Left kidney (tissue), 2 donors: ENCODE data around the gene P3H4. TPM values are rescaled to one million over a fixed set of nuclear protein-coding genes. Genes with fewer than 3 reads are reported as not detected.
"Not testable (repeated sequence)": the region's sequence is repeated elsewhere in the genome, so short reads cannot be mapped to it uniquely, and the experiment has no call there.

Source experiments
- DNase-seq: peaks from one replicate; pipeline ENCODE4 v3.0.0-alpha.2; 2013
- polyA plus RNA-seq: library from polyadenylated mRNA; unstranded; fragments of 120-200 nt; gene quantifications from one replicate; pipeline ENCODE4 v1.2.1, GENCODE V29; 2013; ENCODE audit not compliant: insufficient read length

Gene P3H4
- polyA plus RNA-seq, 1 donor, result 37.8 TPM

DNA sequence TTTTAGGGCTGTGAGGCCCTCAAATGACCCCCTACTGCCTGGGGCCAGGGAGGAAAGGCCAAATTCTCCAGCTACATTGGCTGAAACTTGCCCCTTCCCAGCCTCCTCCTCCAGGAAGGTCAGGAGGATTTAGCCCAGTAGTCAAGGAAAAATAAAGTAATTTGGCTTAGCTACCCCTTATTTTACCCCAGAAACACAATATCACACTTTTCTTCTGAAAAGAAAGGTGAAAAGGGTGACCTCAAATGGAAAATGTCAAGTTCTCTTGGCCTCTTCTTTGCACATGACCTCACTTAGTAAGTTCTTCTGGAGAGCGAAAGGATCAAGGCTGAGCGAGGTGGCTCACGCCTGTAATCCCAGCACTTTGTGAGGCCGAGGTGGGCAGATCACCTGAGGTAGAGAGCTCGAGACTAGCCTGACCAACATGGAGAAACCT, 17.2 kb downstream of the P3H4 start:
- no peak for DNase-seq

DNA sequence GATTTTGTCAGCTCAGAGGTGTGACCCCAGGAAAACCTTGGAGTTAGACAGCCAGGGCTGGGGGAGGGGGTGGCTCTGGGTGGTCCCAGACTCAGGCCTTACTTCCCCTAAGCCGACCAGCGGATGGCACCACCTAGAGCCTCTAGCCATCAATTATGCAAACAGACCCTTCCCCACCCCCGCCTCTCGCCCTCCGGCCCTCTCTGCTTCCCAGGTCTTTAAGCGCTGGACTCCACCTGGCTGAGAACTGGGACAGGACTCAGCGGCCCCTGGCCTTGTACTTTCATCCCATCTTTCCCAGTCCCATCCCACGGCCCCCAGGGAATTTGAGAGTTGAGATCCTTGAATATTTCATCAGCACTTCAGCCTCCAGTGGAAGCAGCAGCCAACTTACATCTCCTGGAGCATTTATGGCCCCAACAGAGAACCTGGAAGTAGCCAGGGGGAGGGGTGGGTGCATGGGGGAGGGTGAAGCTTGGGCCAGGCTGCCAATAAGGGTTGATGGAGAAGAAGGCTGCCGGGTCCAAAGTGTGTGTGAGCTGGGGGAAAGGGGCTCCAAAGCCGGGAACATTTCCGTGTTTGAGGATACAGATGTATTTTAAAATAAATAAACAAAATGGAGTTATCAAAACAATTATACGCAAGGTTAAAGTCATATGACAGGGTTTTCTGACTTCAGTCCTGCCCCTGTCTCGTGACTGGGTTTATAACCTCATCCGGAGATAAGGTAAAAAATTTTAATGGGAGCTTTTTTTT, 17.8 kb downstream of the P3H4 start:
- DNase-seq, result no peak

DNA sequence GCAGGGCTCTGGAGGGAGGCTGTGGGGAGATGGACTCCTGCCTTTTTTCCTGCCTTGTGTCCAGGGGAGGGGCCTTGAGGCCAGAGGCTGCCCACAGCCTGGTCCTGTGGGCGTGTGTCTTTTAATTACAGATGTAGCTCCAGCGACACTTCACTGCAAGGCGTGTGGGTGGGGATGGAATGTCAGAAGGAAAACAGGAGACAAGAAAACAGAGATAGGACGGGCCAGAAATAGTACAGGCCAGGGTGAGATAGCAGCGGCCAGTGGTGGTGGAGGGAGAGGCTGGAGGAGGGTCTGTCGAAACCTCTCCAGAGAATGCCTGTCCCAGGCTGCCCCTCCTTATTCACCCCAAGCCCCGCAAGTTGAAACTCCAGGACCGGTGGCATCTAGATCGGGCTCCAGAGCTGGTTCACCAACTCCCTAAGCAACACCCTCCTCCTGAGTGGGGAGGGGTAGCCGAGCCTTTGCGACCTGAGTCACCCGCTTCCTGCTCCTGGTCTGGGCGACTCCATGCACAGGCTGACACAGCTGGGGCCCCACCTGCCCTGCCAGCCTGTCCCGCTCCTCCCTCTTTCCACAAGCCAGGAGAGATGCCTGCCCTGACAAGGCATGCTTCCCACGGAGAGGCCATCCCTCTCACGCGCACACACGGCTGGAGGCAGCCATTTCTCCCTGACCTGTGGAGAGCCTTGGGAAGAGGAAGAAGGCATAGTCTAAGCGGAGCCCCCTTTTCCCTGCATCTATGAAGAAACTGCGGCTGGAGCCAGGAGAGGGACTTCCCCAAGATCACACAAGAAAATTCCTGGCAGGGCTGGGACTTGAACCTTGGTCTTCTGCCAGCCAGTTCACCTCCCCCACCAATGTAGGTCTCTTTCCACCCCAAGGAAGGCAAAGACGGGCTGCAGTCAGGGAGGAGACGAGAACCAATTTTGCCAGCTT, 18.6 kb downstream of the P3H4 start:
- DNase-seq, result no peak

DNA sequence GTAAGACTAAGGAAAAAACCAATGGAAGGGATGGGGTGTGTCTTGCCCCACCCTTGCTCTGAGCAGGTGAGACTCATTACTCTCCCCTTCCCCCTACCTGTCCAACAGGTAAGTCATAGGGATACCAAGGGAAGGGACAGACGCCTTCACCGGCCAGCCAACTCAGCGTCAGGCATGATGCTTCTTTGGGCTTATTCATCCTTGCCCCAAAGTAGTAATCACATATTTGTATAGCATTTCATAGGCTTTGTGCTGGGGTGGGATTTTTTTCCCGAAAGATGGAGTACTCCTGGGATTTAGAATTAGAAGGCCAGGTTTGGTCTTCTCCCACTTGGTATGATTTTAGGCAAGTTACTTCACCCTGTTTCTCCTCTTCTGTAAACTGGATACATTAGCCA, 24.7 kb downstream of the P3H4 start:
- no peak for DNase-seq

DNA sequence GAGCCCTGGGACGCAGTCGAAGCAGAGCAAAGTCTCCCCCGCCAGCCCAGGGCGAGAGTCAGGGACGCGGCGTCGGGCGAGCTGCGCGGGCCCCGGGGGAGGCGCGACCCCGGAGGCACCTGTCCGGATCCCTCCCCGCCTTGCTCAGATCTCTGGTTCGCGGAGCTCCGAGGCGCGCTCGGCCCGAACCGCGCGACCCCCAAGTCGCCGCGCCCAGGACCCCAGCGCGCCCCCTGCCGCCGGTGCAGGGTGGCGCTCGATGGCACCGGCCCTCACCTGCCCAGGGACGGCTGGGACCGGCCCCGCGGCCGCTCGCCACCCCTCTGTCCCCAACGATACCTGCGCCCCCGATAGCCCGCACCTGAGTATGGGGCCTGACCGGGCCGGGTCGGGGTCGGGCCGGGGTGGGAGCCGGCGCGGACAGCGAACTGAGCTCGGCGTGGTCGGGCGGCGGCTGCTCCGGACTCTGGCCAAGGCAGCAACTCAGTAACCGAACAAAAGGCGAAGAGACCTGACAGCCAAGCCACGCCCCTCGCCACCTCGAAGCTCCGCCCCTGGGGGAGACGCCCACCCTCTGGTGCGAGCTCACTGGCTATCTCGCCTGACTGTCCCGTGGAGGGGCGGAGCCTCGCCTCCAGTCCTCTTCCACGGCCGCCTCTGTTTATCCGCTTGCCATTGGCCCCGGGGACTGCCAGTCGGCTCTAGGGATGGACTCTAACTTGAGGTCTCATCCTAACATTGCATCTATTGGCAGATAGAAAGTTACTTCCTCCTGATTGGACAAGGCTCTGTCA, 25.3 kb downstream of the P3H4 start, which contains the start of gene JUP:
TSS of gene JUP (minus strand) at position 485 of the 794 bp plus-strand sequence. CDS start 14,857 bp downstream, outside the sequence.
- DNase-seq, result peak; percentile 100

DNA sequence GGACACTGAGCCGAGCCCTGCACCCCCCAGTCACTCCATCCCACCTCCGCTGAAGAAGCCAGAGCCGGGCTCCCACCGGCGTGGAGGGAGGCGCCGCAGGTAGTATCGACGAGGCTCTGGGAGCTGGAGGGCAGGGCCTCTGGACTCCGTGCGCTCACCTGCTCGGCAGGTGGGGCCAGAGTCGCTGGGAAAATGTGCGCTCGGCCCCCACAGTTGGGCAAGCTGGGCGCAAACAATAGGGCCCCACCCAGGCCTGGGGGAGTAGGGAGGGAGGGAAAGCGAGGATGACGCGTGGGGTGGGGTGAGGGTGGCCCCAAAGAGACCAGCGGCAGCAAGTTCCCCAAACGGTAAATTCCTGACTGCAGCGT, 25.9 kb downstream of the P3H4 start:
- no peak for DNase-seq

DNA sequence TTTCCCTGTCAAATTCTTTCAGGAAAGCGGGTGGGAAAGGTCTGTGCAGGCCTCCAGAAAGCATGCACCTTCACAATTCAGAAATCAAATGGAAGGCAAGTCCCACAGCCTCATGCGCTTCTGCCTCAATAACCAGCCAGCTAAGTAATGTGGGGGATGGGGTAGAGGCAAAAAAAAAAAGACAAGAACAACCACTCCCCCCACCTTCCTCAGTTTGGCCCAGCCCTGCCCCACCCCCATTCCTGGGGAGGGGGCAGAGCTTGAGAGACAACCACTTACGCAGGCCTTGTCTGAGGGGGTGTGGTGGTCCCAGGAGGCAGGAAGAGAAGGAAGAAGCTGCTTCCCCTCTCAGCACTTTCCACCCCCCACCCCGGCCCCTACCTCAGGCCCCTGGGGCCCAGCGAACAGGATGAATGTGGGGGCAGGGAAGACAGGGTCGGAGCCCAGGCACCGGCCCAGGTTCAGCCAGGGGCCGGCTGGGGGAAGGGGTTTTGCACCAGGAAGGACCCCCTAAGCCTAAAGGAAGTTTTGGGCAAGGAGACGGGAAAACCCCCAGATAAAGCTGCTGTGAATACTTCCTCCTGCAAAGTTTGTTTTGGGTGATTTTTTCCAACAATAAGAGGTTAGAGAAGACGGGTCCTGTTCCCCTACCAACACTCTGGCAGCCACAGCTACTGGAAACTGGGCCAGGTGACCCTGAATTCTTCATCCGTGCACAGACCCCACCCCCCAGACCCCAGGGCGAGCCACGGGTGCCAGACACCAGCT, 26.5 kb downstream of the P3H4 start:
- DNase-seq, result peak; percentile 86

DNA sequence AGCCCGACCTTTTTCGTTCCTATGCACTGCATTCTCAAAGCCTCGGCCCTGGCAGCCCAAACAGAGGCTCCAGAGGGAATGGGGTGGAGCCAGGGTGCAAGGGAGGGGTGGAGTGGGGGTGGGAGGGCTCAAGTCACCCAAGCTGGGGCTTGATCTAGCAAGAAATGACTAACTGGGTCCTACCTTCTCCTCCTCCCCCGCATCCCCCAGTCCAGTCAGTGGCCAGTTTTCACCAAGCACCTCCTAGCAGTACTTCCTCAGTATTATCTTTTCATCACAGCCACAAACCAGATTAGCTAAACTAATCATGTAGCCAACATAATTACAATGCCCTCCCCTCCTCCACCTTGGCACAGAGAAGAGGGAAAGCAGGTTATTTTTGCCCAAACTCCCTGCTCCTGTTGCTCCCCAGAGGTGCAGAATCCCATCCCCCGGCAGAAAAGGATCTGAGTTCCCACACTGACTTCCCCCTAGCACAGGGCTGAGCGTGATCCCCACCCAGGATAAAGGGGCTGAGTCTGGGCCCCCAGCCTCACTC, 27.5 kb downstream of the P3H4 start:
- DNase-seq, result peak; percentile 52

DNA sequence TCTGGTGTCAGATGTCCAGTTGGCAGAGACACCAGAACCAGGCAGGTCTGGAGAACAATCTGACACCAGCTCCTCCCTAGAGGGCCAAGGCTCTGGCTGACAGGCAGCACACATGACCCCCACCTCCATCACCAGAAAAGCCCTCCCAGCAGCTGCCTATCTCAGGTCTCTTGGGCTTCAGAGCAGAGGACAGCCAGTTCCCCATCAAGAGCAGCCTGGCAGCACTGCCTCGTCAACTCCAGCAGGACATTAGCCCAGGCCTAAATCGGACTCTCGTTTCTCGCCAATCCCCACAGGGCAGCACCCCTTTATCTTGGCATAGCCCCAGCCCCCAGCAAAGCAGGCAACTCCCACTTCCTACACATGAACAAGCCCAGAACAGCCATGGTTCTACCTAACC, 29.6 kb downstream of the P3H4 start:
- DNase-seq, result no peak

DNA sequence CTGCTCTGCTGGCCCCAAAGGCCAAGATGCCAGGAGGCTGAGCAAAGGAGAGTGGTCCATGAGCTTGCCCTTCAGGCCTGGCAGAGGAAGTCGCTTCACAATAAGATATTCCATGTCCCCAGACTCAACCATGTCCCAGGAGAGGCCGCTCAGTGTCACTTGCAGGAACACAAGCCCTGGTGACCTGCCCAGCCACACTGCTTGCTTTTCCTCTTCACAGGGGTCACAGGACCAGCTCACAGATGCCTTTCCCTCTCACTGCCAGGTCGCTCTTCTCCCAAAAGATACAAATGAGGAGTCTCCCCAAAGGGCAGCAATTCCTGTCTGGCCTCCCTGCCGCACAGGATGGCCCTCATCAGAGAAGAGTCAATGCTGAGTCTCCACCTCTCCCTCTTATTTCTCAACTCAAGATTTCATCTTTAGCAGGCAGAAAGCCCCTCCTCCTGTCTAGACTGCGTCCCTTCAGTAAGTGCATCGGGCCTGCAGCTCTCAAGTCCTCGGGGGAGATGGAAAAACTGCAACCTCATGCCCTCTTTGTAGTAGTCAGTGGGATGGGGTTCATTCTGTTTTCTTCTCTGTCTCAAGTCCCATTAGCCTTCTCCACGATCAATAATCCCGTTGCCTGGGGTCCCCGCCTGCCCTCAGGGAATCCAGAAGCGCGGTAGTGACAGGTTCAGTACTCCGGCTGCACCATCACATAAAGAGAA, 30.2 kb downstream of the P3H4 start:
- DNase-seq, result no peak

DNA sequence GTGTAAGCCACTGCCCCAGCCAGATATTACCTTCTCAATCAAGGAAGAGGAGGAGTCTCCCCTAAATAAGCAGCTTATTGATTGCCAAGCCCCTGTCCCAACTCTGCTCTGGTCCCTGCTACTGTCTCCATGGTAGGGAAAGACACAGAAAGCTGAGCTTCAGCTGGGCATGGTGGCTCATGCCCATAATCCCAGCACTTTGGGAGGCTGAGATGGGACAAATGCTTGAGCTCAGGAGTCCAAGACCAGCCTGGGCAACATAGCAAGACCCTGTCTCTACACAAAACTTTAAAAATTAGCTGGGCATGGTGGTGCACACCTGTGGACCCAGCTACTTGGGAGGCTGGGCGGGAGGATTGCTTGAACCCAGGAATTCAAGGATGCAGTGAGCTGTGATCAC, 31.8 kb downstream of the P3H4 start:
- DNase-seq, result no peak

DNA sequence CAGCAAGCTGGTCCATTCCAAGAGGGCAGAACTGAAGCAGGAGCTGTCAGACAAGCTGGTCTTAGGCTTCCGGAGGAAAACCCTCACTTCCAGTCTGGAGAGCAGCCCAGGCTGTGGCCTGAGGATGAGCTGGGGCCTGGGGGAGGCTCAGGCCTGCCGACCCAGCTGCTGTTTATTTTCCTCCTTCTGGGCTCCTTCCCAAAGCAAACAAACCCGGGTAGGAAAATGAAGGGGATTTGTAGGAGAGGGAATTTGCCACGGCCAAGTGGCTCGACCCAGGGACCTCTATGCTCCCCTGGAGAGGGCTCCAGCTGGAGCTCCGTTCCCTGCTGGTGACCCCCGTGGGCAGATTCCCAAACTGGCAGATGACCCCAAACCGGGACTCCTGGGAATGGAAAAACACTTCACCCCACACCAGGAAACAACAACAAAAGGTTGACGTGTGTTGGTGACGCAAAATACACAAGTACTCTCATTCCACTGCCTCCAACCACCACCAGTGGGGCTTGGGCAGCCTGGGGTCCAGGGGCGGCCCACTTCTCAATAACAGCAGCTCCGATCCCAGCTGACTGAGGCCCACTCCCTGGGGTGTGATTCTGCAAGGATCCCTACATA, 34.1 kb downstream of the P3H4 start:
- DNase-seq, result peak; percentile 70

DNA sequence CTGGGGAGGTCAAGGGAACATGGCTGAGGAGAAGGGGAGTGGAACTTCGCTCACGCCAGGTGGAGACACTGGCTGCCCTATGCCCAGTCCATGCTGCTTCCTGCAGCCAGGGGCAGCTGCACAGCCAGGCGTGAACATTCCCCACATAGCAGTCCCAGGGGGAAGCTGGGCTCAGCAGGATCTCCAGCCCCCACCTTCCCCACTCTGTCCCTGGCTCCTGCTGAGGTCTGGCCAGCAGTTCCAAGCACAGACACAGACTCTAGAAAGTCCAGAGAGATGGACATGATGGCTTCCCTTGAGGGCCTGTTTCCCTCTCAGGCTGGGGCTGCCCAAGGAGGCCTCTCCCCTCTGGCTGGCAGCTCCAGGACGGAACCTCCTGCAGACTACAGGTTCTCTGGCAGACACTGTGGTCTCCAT, 34.6 kb downstream of the P3H4 start:
- DNase-seq, result peak; percentile 43

DNA sequence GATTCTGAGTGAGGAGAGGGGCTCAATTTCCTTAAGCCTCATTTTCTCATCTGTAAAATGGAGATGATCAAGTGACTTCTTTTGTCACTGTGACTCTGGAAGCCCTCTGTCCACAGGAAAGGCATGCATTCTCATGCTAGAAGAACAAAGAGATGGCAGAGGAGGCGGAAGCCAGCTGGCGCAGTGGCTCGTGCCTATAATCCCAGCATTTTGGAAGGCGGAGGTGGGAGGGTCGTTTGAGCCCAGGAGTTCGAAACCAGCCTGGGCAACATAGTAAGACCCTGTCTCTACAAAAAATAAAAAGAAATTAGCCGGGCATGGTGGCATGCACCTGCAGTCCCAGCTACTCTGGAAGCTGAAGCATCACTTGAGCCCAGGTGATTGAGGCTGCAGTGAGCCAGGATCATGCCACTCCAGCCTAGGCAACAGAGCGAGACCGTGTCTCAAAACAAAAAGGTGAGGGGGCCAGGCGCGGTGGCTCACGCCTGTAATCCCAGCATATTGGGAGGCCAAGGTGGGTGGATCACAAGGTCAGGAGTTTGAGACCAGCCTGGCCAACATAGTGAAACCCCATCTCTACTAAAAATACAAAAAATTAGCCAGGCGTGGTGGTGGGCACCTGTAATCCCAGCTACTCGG, 35.4 kb downstream of the P3H4 start:
- DNase-seq, result not testable (repeated sequence)

DNA sequence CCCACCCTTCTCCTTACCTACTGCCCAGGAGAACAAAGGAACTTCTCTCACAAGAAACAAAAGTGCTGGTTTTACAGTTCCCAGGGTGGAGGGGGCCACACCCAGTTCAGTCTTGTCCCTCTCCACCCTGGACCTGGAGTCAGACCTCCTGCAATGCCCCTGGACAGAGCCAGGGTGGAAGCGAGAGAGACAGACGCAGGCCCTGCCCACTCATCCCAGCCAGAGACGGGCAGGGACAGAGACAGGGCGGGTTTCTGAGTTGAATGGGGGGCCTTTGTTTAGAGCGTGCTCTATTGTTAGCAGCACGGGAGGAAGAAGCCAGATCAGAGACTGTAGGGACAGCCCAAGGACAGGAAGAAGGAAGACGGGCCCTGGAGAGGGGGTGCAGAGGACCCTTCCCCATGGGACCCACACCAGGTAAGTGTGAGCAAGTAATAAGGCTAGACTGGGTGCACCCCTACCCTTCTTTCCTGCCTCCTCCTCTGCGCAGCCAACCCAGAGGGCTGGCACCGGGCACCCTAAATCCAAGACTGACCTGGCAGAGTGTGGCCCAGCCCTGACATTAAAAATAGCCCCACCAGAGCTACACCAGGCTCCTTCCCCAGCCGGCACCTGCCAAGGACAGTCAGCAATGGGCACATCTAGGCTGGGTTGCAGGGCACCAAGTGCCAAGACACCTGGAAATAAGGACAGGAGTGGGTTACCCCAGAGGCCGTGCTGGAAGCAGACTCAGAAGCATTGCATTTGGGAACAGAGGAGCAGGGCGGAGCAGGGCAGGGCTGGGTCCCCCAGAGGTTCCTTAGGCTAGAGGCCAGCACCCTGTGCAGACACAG, 36.1 kb downstream of the P3H4 start:
- DNase-seq, result no peak

DNA sequence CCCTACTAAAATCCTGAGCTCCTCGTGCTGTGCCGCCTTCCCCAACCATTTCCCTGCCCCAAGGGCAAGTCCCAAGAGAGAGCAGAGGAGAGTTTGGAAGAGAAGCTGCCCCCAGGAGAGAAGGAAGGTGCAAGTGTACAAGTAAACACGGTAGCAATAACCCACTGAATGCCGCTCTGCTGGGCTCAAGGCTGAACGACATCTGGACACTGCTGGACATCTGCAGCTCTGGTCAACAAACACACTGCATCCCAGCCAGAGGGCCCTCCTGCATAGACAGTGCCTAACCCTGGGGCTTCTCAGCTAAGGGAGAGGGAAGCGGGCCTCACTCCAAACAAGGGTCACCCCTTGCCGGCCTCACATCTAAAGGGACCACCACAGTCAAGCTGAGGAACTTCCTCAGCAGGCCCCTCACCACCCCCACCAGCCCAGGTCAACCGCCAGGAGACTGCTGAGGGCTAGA, 38.0 kb downstream of the P3H4 start:
- no peak for DNase-seq

DNA sequence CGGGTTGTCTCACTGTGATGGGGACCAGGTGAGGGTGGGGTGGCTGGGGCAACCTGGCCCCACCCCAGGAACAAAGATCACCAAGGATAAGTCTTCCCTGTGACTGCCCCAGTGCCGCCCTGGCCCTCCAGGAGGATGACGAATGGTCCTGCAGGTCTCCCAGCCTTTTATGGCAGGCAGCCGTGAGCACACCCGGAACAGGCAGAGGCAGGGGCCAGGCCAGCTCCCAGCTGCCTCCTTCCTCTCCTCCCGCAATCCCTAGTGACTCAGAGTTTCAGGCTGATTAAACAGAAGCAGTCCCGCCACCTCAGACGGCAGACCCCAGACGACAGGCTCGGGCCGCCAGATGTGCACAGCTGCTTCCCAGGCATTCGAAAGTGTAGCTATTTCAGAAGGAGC, 38.6 kb downstream of the P3H4 start:
- DNase-seq, result peak; percentile 63

DNA sequence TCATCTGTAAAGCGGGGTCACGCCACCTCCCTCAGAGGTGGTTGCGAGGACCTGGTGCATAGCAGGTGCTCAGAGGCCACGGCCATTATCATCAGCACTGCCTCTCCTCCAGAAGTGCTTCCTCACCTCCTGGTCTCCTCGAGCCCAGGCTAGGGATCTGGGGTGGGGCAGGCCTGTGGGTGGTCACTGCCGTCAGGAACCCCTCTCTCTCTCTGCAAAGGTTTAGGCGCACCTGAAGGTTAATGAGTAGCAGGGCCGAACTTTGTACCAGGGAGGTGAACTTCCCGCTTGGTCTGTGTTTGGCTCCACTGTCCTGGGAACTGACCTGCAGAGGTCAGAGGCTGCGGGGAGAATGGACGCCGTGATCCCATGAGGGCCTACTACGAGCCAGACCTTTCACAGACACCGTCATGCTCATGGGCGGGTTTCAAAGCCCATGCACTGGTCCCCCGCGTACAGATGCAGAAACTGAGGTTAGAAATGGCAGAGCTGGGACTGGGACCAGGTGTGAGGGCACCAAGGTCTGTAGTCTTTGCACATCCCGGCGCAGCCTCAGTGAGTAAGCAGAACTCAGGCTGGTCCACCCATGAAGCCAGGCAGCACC, 39.1 kb downstream of the P3H4 start:
- no peak for DNase-seq
